IPS-15b (cell line): ENCODE measurements around the gene NFAT5.
"Not testable (repeated sequence)": the region's sequence is repeated elsewhere in the genome, so short reads cannot be mapped to it uniquely, and the experiment has no call there.

Source experiments
- H3K27me3 ChIP-seq: one replicate; pipeline ENCODE4 v1.6.1; 2013; ENCODE audit warnings: low read length; ENCODE audit not compliant: control insufficient read depth, insufficient read depth
- H3K36me3 ChIP-seq: one replicate; pipeline ENCODE4 v1.6.1; 2013; ENCODE audit warnings: low read length; ENCODE audit not compliant: control insufficient read depth, insufficient read depth
- H3K4me1 ChIP-seq: one replicate; pipeline ENCODE4 v1.6.1; 2013; ENCODE audit warnings: mild to moderate bottlenecking, low read length; ENCODE audit not compliant: control insufficient read depth, insufficient read depth
- H3K4me3 ChIP-seq: one replicate; pipeline ENCODE4 v1.5.1; 2013; ENCODE audit warnings: low read depth, low read length
- H3K9ac ChIP-seq: one replicate; pipeline ENCODE4 v1.6.1; 2013; ENCODE audit warnings: low read depth, mild to moderate bottlenecking, low read length
- H3K9me3 ChIP-seq: one replicate; pipeline ENCODE4 v1.6.1; 2013; ENCODE audit warnings: mild to moderate bottlenecking, low read length; ENCODE audit not compliant: control insufficient read depth, insufficient read depth

The NFAT5 gene

DNA sequence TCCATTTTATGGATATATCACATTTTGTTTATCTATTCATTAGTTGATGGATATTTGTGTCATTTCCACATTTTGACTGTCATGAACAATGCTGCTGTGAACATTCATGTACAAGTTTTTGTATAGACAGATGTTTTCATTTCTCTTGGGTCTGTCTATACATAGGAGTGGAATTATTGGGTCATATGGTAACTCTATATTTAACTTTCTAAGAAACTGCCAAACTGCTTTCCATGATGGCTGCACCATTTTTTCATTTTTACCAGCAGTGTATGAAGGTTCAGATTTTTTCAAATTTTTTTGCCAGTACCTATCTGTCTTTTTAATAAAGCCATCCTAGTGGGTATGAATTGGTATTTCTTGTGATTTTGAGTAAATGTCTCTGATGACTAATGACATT, 15.5 kb downstream of the NFAT5 start:
- Histone ChIP-seq H3K9me3 (no peaks in the 10 kb centered on the region), H3K4me3 (no peak overlapping the region), H3K36me3 (no peaks in the 10 kb centered on the region), H3K27me3 (no peaks in the 10 kb centered on the region), H3K4me1 (no peaks in the 10 kb centered on the region), H3K9ac (no peak overlapping the region)

DNA sequence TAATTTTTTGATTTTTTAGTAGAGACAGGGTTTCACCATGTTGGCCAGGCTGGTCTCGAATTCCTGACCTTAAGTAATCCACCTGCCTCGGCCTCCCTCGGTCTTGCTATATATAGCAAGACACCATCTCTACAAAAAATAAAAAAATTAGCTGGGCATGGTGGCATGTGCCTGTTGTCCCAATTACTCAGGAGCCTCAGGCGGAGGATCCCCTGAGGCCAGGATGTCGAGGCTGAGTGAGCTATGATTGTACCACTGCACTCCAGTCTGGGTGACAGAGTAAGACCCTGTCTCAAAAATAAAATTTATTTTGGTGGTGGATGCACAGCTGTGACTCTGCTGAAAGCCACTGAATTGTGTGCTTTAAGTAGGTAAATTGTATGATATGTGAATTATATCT, 18.7 kb downstream of the NFAT5 start:
- H3K9ac ChIP-seq, H3K36me3 ChIP-seq, H3K4me1 ChIP-seq, H3K4me3 ChIP-seq, H3K9me3 ChIP-seq, H3K27me3 ChIP-seq: not testable (repeated sequence)

DNA sequence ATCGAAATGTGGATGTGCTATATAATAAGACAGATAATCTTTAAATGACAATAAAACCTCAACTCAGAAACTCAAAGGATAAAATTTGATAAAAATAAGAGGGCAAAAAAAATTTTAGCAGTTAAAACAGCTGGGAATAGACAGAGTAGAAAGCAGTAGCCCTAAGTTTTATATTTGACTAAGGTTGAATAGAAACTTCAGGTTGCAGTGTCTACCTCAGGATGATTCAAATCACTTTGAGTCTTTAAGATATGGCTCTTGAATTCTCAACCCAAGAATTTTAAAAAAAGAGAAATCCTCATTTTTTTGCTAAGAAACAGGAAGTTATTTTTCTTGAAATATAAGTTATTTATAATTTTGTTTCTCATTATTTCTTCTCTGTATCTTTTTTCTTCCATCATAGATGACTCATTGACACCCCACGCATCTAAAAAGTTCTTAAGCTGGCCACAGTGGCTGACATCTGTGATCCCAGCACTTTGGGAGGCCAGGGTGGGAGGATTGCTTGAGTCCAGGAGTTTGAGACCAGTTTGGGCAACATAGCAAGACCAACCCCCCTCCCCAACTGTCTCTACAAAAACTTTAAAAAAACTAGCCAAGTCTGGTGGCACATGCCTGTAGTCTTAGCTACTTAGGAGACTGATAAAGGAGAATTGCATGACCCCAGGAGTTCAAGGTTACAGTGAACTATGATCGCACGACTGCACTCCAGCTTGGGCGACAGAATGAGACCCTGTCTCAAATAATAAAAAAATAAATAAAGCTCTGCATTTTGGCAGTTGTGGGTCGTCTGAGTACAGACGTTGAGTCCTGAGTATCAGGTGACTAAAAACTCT, 23.9 kb downstream of the NFAT5 start:
- Histone ChIP-seq H3K9me3 (no peaks in the 10 kb centered on the region), H3K27me3 (no peaks in the 10 kb centered on the region), H3K36me3 (no peaks in the 10 kb centered on the region), H3K4me1 (no peaks in the 10 kb centered on the region), H3K9ac (no peak overlapping the region), H3K4me3 (no peak overlapping the region)

- Histone ChIP-seq H3K9ac (no peak overlapping the region), H3K4me1 (no peaks in the 10 kb centered on the region), H3K9me3 (no peaks in the 10 kb centered on the region), H3K27me3 (no peaks in the 10 kb centered on the region), H3K4me3 (no peak overlapping the region), H3K36me3 (no peaks in the 10 kb centered on the region)
Measured at GRCh38 chr16:69590590-69590989, 24.8 kb downstream of the NFAT5 start.

GRCh38 chr16:69593751-69594255, 28.0 kb downstream of the NFAT5 start:
- no peaks in the 10 kb centered on the region for H3K36me3 ChIP-seq
- H3K4me1 ChIP-seq, result no peaks in the 10 kb centered on the region
- no peak overlapping the region for H3K4me3 ChIP-seq
- no peaks in the 10 kb centered on the region for H3K9me3 ChIP-seq
- H3K27me3 ChIP-seq, result no peaks in the 10 kb centered on the region
- H3K9ac ChIP-seq, result no peak overlapping the region

DNA sequence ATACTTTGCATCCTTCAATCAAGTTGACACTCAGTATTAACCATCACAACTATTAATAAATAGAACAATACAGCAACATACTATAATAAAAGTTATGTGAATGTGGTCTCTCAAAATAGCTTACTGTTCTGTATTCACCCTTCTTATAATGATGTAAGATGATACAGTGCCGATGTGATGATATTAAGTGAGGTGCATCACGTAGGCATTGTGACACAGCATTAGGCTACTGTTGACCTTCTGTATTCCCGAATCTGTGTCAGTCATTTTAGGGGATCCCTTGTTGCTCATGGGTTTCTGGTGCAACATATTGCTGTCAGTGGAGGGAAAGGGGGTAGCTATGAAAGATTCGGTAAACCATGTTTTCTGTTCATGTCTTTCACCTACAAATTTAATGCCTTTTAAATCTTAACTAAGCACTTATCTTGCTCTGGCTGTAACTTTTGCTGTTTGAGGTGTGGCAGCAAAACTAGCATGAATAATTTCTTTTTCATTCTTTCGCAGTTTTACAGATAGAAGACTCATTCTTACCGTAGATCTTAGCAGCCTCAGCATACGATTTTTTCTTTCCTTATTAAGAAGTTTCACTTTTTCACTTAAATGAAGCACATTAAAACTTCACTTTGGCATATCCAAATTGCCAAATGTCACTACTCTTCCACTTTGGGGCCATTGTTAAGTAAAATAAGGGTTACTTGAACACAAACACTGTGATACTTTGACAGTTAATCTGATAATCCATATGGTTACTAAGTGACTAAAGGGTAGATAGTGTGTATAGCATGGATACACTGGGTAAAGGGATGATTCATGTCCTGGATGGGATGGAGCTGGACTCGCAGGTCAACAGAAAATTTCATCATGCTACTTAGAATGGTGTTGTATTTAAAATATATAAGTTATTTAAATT, 29.6 kb downstream of the NFAT5 start:
- H3K4me1 ChIP-seq, result no peaks in the 10 kb centered on the region
- no peaks in the 10 kb centered on the region for H3K36me3 ChIP-seq
- H3K4me3 ChIP-seq, result no peak overlapping the region
- H3K9ac ChIP-seq, result no peak overlapping the region
- no peaks in the 10 kb centered on the region for H3K27me3 ChIP-seq
- H3K9me3 ChIP-seq, result no peaks in the 10 kb centered on the region

DNA sequence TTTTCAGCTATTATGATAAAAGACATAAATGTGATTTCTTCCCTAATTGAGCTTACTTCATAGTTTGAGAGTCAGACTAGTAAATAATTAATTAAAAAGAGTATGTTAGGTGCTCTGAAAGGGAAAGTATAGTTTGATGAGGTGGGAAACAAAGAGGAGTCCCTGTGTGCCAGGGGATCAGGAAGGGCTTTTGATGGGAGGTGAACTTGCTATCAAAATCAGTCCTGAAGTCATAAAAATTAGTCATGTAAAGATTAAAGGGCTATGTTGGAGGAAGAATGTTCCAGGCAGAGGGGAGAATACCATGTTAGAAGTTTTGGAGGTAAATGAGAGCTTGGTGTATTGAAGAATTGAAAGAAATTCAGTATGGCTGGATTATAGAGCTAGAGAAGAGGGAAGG, 31.0 kb downstream of the NFAT5 start:
- Histone ChIP-seq H3K9me3 (no peaks in the 10 kb centered on the region), H3K4me1 (no peaks in the 10 kb centered on the region), H3K27me3 (no peaks in the 10 kb centered on the region), H3K36me3 (no peaks in the 10 kb centered on the region), H3K4me3 (no peak overlapping the region), H3K9ac (no peak overlapping the region)

DNA sequence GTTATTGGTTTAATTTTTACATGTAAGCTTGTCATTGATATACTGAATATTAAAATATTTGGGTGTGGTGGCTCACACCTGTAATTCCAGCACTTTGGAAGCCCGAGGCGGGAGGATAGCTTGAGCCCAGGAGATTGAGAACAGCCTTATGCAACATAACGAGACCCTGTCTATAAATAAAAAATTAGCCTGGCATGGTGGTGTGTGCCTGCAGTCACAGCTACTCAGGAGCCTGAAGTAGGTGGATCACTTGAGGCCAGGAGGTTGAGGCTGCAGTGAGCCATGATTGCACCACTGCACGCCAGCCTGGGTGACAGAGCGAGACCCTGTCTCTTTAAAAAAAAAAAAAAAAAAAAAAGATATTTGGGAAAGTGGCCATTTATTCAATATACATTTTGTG, 32.3 kb downstream of the NFAT5 start:
- Histone ChIP-seq H3K27me3 (no peaks in the 10 kb centered on the region), H3K9me3 (no peaks in the 10 kb centered on the region), H3K9ac (no peak overlapping the region), H3K4me1 (no peaks in the 10 kb centered on the region), H3K36me3 (no peaks in the 10 kb centered on the region), H3K4me3 (no peak overlapping the region)

DNA sequence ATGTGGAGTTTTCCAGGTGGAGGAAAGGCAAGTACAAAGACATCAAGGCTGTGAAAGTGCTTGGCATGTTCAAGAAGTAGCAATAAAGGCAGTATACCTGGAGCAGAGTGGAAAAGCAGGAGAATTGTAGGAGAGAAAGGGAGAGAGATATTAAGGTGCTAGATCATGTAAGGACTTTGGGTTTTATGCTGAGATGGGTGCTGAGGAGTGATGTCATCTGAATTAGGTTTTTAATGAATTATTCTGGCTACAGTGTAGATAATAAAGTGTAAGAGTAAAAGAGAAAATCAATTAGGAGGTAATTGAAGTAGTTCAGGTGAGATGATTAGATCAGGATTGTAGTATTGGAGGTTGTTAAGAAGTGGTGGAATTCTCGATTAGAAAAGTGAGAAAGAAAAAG, 34.0 kb downstream of the NFAT5 start:
- Histone ChIP-seq H3K27me3 (no peaks in the 10 kb centered on the region), H3K36me3 (no peaks in the 10 kb centered on the region), H3K4me1 (no peaks in the 10 kb centered on the region), H3K9ac (no peak overlapping the region), H3K9me3 (no peaks in the 10 kb centered on the region), H3K4me3 (no peak overlapping the region)

DNA sequence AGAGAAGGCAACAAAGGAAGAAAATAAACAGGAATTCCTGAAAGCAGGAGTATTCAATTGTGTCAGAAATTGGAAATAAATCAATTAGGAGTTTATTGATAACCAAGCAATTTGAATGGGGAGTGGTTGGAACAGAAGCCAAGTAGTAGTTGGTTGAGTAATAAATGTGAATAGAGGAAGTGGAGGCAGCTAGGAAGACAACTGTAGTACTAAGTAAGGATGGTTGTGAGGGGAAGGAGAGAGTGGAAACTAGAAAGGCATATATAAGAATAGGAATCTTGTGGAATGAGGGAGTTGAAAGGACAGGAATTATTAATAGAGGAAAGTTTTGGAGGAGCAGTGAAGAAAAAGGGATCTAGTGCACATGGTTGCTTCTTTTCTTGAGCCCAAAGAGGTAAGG, 34.4 kb downstream of the NFAT5 start:
- no peaks in the 10 kb centered on the region for H3K36me3 ChIP-seq
- no peak overlapping the region for H3K9ac ChIP-seq
- no peaks in the 10 kb centered on the region for H3K9me3 ChIP-seq
- H3K27me3 ChIP-seq, result no peaks in the 10 kb centered on the region
- no peaks in the 10 kb centered on the region for H3K4me1 ChIP-seq
- no peak overlapping the region for H3K4me3 ChIP-seq

GRCh38 chr16:69601250-69601649, 35.5 kb downstream of the NFAT5 start:
- Histone ChIP-seq H3K9ac (no peak overlapping the region), H3K9me3 (no peaks in the 10 kb centered on the region), H3K4me1 (no peaks in the 10 kb centered on the region), H3K27me3 (no peaks in the 10 kb centered on the region), H3K36me3 (no peaks in the 10 kb centered on the region), H3K4me3 (no peak overlapping the region)

- no peak overlapping the region for H3K9ac ChIP-seq
- no peaks in the 10 kb centered on the region for H3K27me3 ChIP-seq
- H3K36me3 ChIP-seq, result no peaks in the 10 kb centered on the region
- H3K4me1 ChIP-seq, result peaks cover 5% of the 10 kb centered on the region
- no peaks in the 10 kb centered on the region for H3K9me3 ChIP-seq
- no peak overlapping the region for H3K4me3 ChIP-seq
Measured at GRCh38 chr16:69606985-69607384, 41.2 kb downstream of the NFAT5 start.
